HEK293T (cell line): ENCODE data around the gene MYO1G.

Experiments
- CTCF ChIA-PET: fragments of 350-600 bp; formaldehyde crosslinking; extraction: SDS; loops from one replicate; lab custom pipeline; 2021; ENCODE audit warnings: antibody characterized with exemption, inconsistent platforms; lab: Yijun Ruan, JAX
- POLR2A ChIA-PET: fragments of 350-600 bp; formaldehyde crosslinking; extraction: SDS; loops from one replicate; lab custom pipeline; 2020; ENCODE audit warnings: antibody characterized with exemption, inconsistent platforms; lab: Yijun Ruan, JAX
- DNase-seq: peaks from one replicate; pipeline ENCODE4 v3.0.0; 2012; ENCODE audit warnings: mixed read lengths; ENCODE audit errors: extremely low spot score
- ARNT ChIP-seq: fragments of 450-650 bp; IDR thresholded peaks from 2 replicates; pipeline ENCODE4 v1.6.1; 2017; ENCODE audit warnings: mild to moderate bottlenecking
- BHLHE40 ChIP-seq: fragments of 450-650 bp; IDR thresholded peaks from 2 replicates; pipeline ENCODE4 v1.6.1; 2016; ENCODE audit warnings: mild to moderate bottlenecking, moderate library complexity, borderline replicate concordance
- CTBP1 ChIP-seq: fragments of 450-650 bp; IDR thresholded peaks from 2 replicates; pipeline ENCODE4 v1.6.1; 2016; ENCODE audit warnings: borderline replicate concordance
- ELF4 ChIP-seq: fragments of 450-650 bp; IDR thresholded peaks from 2 replicates; pipeline ENCODE4 v1.6.1; 2017; ENCODE audit warnings: antibody characterized with exemption
- FOXA1 ChIP-seq: fragments of 450-650 bp; IDR thresholded peaks from 2 replicates; pipeline ENCODE4 v1.6.1; 2016; ENCODE audit warnings: mild to moderate bottlenecking
- FOXK2 ChIP-seq: fragments of 450-650 bp; IDR thresholded peaks from 2 replicates; pipeline ENCODE4 v1.6.1; 2016; ENCODE audit warnings: mild to moderate bottlenecking
- FOXM1 ChIP-seq: fragments of 450-650 bp; IDR thresholded peaks from 2 replicates; pipeline ENCODE4 v1.6.1; 2017; ENCODE audit warnings: mild to moderate bottlenecking, borderline replicate concordance
- HDGF ChIP-seq: fragments of 450-650 bp; IDR thresholded peaks from 2 replicates; pipeline ENCODE4 v1.6.1; 2017; ENCODE audit warnings: antibody characterized with exemption, borderline replicate concordance
- L3MBTL2 ChIP-seq: fragments of 450-650 bp; conservative IDR thresholded peaks from 2 replicates; pipeline ENCODE4 v1.6.1; 2016; ENCODE audit warnings: mild to moderate bottlenecking
- LEF1 ChIP-seq: fragments of 450-650 bp; IDR thresholded peaks from 2 replicates; pipeline ENCODE4 v1.6.1; 2017; ENCODE audit warnings: mild to moderate bottlenecking, borderline replicate concordance
- NFRKB ChIP-seq: fragments of 450-650 bp; IDR thresholded peaks from 2 replicates; pipeline ENCODE4 v1.6.1; 2016; ENCODE audit warnings: mild to moderate bottlenecking, moderate library complexity
- PKNOX1 ChIP-seq: fragments of 450-650 bp; IDR thresholded peaks from 2 replicates; pipeline ENCODE4 v1.6.1; 2016
- SP1 ChIP-seq: fragments of 450-650 bp; IDR thresholded peaks from 2 replicates; pipeline ENCODE4 v1.6.1; 2017
- SUZ12 ChIP-seq: fragments of 450-650 bp; IDR thresholded peaks from 2 replicates; pipeline ENCODE4 v1.6.1; 2016; ENCODE audit warnings: mild to moderate bottlenecking
- TARDBP ChIP-seq: fragments of 450-650 bp; IDR thresholded peaks from 2 replicates; pipeline ENCODE4 v1.6.1; 2016
- ZNF384 ChIP-seq: fragments of 450-650 bp; IDR thresholded peaks from 2 replicates; pipeline ENCODE4 v1.6.1; 2016

The MYO1G gene

GRCh38 chr7:45007571-45008328 lies 28.9 kb upstream of the MYO1G start:
- no peak for TF ChIP-seq CTBP1
- TF ChIP-seq NFRKB: no peak
- no peak for TF ChIP-seq FOXK2
- TF ChIP-seq TARDBP: no peak
- no peak for TF ChIP-seq FOXA1
- ChIA-PET POLR2A (no interaction called here), CTCF (no interaction called here)
- DNase-seq: no peak

- TF ChIP-seq FOXA1: no peak
- TF ChIP-seq BHLHE40: no peak
- TF ChIP-seq PKNOX1: no peak
- TF ChIP-seq NFRKB: no peak
- TF ChIP-seq LEF1: no peak
- TF ChIP-seq SUZ12: no peak
- no peak for TF ChIP-seq L3MBTL2
- no peak for TF ChIP-seq HDGF
- TF ChIP-seq ARNT: no peak
- TF ChIP-seq FOXM1: no peak
- no peak for TF ChIP-seq SP1
- TF ChIP-seq ELF4: no peak
- TF ChIP-seq TARDBP: no peak
- TF ChIP-seq CTBP1: no peak
- TF ChIP-seq ZNF384: no peak
- TF ChIP-seq FOXK2: no peak
- POLR2A ChIA-PET: no interaction called here
- CTCF ChIA-PET: no interaction called here
- DNase-seq: no peak
Measured at GRCh38 chr7:45007106-45007505, 28.3 kb upstream of the MYO1G start.

- no peak for TF ChIP-seq PKNOX1
- no peak for TF ChIP-seq FOXK2
- no peak for TF ChIP-seq ELF4
- TF ChIP-seq FOXA1: no peak
- TF ChIP-seq LEF1: no peak
- no peak for TF ChIP-seq ARNT
- no peak for TF ChIP-seq SP1
- no peak for TF ChIP-seq NFRKB
- TF ChIP-seq L3MBTL2: no peak
- TF ChIP-seq FOXM1: no peak
- no peak for TF ChIP-seq ZNF384
- no peak for TF ChIP-seq TARDBP
- TF ChIP-seq BHLHE40: no peak
- TF ChIP-seq SUZ12: no peak
- TF ChIP-seq CTBP1: no peak
- no peak for TF ChIP-seq HDGF
- DNase-seq: no peak
- CTCF ChIA-PET: interaction anchor here (0.7 to 1.0 kb wide), 2 partner anchors 14 to 30 kb away, joined by 3 to 4 read pairs; no protein-coding TSS in a partner anchor
- POLR2A ChIA-PET: no interaction called here
Measured at GRCh38 chr7:45003789-45004188, 25.0 kb upstream of the MYO1G start.

- TF ChIP-seq ZNF384 (no peak), TARDBP (no peak), L3MBTL2 (no peak), LEF1 (no peak), FOXA1 (no peak), SUZ12 (no peak), PKNOX1 (no peak), NFRKB (no peak), HDGF (no peak), SP1 (no peak)
- POLR2A ChIA-PET: interaction anchor here (0.7 to 2.1 kb wide), 6 partner anchors 13 to 110 kb away, joined by 3 to 12 read pairs (median 10); partner anchors contain the start of gene TBRG4
- CTCF ChIA-PET: interaction anchor here (1.1 to 1.5 kb wide), 2 partner anchors 28 to 30 kb away, joined by 4 read pairs; no protein-coding TSS in a partner anchor
- DNase-seq: no peak
Measured at GRCh38 chr7:45001826-45002225, 23.0 kb upstream of the MYO1G start.

GRCh38 chr7:45001138-45001694 lies 22.4 kb upstream of the MYO1G start:
- 0 out of 2 replicates have a peak, but pooled peaks have one; percentile 17 for TF ChIP-seq CTBP1
- peak; percentile 61; the same call in 1 of the 2 replicates for TF ChIP-seq PKNOX1
- TF ChIP-seq ELF4: no peak
- no peak for TF ChIP-seq FOXM1
- DNase-seq: peak; percentile 26
- CTCF ChIA-PET: interaction anchor here (1.1 kb wide), 2 partner anchors 28 to 29 kb away, joined by 3 to 4 read pairs; no protein-coding TSS in a partner anchor
- POLR2A ChIA-PET: interaction anchor here (0.7 to 2.1 kb wide), 6 partner anchors 12 to 111 kb away, joined by 3 to 12 read pairs (median 10); partner anchors contain the start of gene TBRG4
